ENCODE results near the gene CLEC18B.

DNA sequence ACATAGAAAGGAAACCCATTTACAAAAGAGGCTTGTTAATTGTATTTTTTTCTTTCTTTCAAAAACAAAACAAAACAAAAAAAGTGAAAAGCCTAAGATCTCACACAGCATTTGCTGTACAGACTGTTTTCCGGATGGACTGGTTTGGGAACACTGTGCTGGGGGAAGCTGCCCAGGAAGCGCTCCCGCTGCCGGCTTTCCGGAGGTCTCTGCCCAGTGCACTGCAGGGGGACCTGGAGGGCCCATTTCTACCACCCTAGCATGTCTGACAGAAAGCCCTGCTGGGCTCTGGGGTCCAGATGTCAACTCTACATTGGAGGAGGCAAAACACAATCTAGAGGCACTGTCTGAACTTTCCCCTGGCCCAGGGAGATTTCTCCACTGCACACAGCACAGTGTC is 26.3 kb upstream of the CLEC18B start:
- TF ChIP-seq, protein P1, sequence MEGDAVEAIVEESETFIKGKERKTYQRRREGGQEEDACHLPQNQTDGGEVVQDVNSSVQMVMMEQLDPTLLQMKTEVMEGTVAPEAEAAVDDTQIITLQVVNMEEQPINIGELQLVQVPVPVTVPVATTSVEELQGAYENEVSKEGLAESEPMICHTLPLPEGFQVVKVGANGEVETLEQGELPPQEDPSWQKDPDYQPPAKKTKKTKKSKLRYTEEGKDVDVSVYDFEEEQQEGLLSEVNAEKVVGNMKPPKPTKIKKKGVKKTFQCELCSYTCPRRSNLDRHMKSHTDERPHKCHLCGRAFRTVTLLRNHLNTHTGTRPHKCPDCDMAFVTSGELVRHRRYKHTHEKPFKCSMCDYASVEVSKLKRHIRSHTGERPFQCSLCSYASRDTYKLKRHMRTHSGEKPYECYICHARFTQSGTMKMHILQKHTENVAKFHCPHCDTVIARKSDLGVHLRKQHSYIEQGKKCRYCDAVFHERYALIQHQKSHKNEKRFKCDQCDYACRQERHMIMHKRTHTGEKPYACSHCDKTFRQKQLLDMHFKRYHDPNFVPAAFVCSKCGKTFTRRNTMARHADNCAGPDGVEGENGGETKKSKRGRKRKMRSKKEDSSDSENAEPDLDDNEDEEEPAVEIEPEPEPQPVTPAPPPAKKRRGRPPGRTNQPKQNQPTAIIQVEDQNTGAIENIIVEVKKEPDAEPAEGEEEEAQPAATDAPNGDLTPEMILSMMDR (IDR thresholded peaks at IDR 0.05): no peak
- no peak for TF ChIP-seq RCOR1 (IDR thresholded peaks at IDR 0.05; ENCODE audit: low read depth, low read length)
- TF ChIP-seq RNF2 (IDR thresholded peaks at IDR 0.05; ENCODE audit: borderline replicate concordance, low read depth): no peak
- no peak for TF ChIP-seq HOXA7 (CRISPR knock-in tag; IDR thresholded peaks at IDR 0.05)
- TF ChIP-seq, protein P2, sequence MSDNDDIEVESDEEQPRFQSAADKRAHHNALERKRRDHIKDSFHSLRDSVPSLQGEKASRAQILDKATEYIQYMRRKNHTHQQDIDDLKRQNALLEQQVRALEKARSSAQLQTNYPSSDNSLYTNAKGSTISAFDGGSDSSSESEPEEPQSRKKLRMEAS (IDR thresholded peaks at IDR 0.05): no peak
- no peak for TF ChIP-seq SMC3 (IDR thresholded peaks at IDR 0.05)
- TF ChIP-seq FOSB (CRISPR knock-in tag; IDR thresholded peaks at IDR 0.05): no peak
- no peak for TF ChIP-seq HEYL (CRISPR knock-in tag; IDR thresholded peaks at IDR 0.05)
- no peak for TF ChIP-seq REST (IDR thresholded peaks at IDR 0.05)
- TF ChIP-seq PHF8 (IDR thresholded peaks at IDR 0.05; ENCODE audit: borderline replicate concordance, low read depth): no peak
- no peak for TF ChIP-seq TP53 (CRISPR knock-in tag; IDR thresholded peaks at IDR 0.05)

All from A549 (cell line).